CD4-positive, alpha-beta T cell (primary cell): ENCODE measurements around the gene ABCA5. TPM values are rescaled to one million over a fixed set of nuclear protein-coding genes. Genes with fewer than 3 reads are reported as not detected.

Source experiments
- ATAC-seq: fragments of 200-7000 bp; cut with Tn5 transposase; one replicate; pipeline ENCODE4 v1.10.0; 2022; ENCODE audit warnings: mild to moderate bottlenecking; ENCODE audit not compliant: poor library complexity
- CTCF ChIA-PET: fragments of 350-600 bp; sonication (Branson Sonifier 250); formaldehyde crosslinking; loops from one replicate; lab custom pipeline; 2021; ENCODE audit warnings: antibody characterized with exemption, inconsistent platforms; lab: Charles Lee
- POLR2A ChIA-PET: fragments of 350-600 bp; sonication (Branson Sonifier 250); formaldehyde crosslinking; loops from one replicate; lab custom pipeline; 2021; ENCODE audit warnings: antibody characterized with exemption, inconsistent platforms; lab: Charles Lee
- DNase-seq, 14 experiments: peaks; one replicate each; pipeline ENCODE4 v3.0.0-alpha.2; 2013 to 2020; ENCODE audit warnings: mixed read lengths in 2 of 14
- H3K27ac ChIP-seq, 2 donors: one replicate each; pipeline versions ENCODE4 v1.5.1 to v1.7.0; 2013; ENCODE audit warnings: low read length in 2 of 2, low read depth in 1 of 2, mild to moderate bottlenecking in 1 of 2
- H3K27me3 ChIP-seq, 2 experiments: 1 replicate in 1 of 2; 2 replicates in 1 of 2; pipeline versions ENCODE4 v1.6.1 to v1.7.0; 2013; ENCODE audit warnings: low read length in 2 of 2, control low read depth in 1 of 2, mild to moderate bottlenecking in 1 of 2, moderate library complexity in 1 of 2; ENCODE audit not compliant: insufficient read depth in 2 of 2, control insufficient read depth in 1 of 2
- H3K36me3 ChIP-seq: one replicate; pipeline ENCODE4 v1.6.1; 2013; ENCODE audit warnings: low read length, control low read depth; ENCODE audit not compliant: insufficient read depth
- H3K4me1 ChIP-seq: one replicate; pipeline ENCODE4 v1.6.1; 2013; ENCODE audit warnings: low read length, control low read depth; ENCODE audit not compliant: insufficient read depth
- H3K4me3 ChIP-seq: one replicate; pipeline ENCODE4 v1.5.1; 2013; ENCODE audit warnings: mild to moderate bottlenecking, low read length, moderate library complexity
- H3K9me3 ChIP-seq, 2 experiments: 1 replicate in 1 of 2; 2 replicates in 1 of 2; pipeline versions ENCODE4 v1.6.1 to v1.7.0; 2013; ENCODE audit warnings: low read length in 2 of 2, mild to moderate bottlenecking in 2 of 2, control low read depth in 1 of 2, moderate library complexity in 1 of 2; ENCODE audit not compliant: control insufficient read depth in 1 of 2, insufficient read depth in 1 of 2
- H3K27ac Mint-ChIP-seq: one replicate; pipeline ENCODE4 v1.8.0; 2020; ENCODE audit warnings: mixed read lengths
- H3K27me3 Mint-ChIP-seq: one replicate; pipeline ENCODE4 v1.8.0; 2021; ENCODE audit warnings: mixed read lengths
- H3K36me3 Mint-ChIP-seq: one replicate; pipeline ENCODE4 v1.8.0; 2021; ENCODE audit warnings: low read depth, mixed read lengths
- H3K4me1 Mint-ChIP-seq: one replicate; pipeline ENCODE4 v1.8.0; 2021; ENCODE audit warnings: low read depth, mixed read lengths
- H3K4me3 Mint-ChIP-seq: one replicate; pipeline ENCODE4 v1.8.0; 2020; ENCODE audit warnings: mild to moderate bottlenecking, mixed read lengths
- H3K9me3 Mint-ChIP-seq: one replicate; pipeline ENCODE4 v1.8.0; 2020; ENCODE audit warnings: mixed read lengths
- intact Hi-C, 2 experiments: fragments of 100-400 bp; cut with DNase I in 1 of 2; cut with micrococcal nuclease in 1 of 2; formaldehyde crosslinking; loops; one replicate each; pipeline versions ENCODE4 v1.15.1 to v1.9.0; 2023 to 2025; cut with DNase I, micrococcal nuclease
- total RNA-seq, 174 experiments: library from RNA in 2 of 174; stranded (reverse) in 2 of 174; gene quantifications; one replicate each; pipeline ENCODE4 v1.2.3 and lab custom pipeline; 2021 to 2026
- TF ChIP-seq, protein P1 (sequence below): fragments of 200-600 bp; IDR thresholded peaks from one replicate; pipeline ENCODE4 v1.8.0; 2022; ENCODE audit warnings: antibody characterized with exemption, mild to moderate bottlenecking

The ABCA5 gene
- total RNA-seq, 2 experiments from 2014 or later, result 33.4 to 34.9 TPM

- Mint-ChIP-seq H3K27me3 (no peaks in the 10 kb centered on the region), H3K4me3 (no peak overlapping the region), H3K9me3 (peaks cover 9% of the 10 kb centered on the region), H3K36me3 (no peaks in the 10 kb centered on the region), H3K4me1 (no peaks in the 10 kb centered on the region), H3K27ac (no peak overlapping the region)
- Histone ChIP-seq H3K4me3 (no peak overlapping the region), H3K36me3 (no peaks in the 10 kb centered on the region), H3K27me3 (no peaks in the 10 kb centered on the region), H3K4me1 (no peaks in the 10 kb centered on the region), H3K27ac (no peak overlapping the region), H3K9me3 (peaks cover 4 to 21% of the 10 kb centered on the region in 2 experiments)
- ChIA-PET POLR2A (no interaction called here), CTCF (no interaction called here)
- DNase-seq, result no peak
- TF ChIP-seq, protein P1, sequence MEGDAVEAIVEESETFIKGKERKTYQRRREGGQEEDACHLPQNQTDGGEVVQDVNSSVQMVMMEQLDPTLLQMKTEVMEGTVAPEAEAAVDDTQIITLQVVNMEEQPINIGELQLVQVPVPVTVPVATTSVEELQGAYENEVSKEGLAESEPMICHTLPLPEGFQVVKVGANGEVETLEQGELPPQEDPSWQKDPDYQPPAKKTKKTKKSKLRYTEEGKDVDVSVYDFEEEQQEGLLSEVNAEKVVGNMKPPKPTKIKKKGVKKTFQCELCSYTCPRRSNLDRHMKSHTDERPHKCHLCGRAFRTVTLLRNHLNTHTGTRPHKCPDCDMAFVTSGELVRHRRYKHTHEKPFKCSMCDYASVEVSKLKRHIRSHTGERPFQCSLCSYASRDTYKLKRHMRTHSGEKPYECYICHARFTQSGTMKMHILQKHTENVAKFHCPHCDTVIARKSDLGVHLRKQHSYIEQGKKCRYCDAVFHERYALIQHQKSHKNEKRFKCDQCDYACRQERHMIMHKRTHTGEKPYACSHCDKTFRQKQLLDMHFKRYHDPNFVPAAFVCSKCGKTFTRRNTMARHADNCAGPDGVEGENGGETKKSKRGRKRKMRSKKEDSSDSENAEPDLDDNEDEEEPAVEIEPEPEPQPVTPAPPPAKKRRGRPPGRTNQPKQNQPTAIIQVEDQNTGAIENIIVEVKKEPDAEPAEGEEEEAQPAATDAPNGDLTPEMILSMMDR, result no peak
- intact Hi-C loops, result no loop called here
- ATAC-seq, result no peak
Measured at GRCh38 chr17:69231521-69231920, 95.4 kb downstream of the ABCA5 start.

GRCh38 chr17:69230939-69231338 is 96.0 kb downstream of the ABCA5 start:
- intact Hi-C loops, result no loop called here

DNA sequence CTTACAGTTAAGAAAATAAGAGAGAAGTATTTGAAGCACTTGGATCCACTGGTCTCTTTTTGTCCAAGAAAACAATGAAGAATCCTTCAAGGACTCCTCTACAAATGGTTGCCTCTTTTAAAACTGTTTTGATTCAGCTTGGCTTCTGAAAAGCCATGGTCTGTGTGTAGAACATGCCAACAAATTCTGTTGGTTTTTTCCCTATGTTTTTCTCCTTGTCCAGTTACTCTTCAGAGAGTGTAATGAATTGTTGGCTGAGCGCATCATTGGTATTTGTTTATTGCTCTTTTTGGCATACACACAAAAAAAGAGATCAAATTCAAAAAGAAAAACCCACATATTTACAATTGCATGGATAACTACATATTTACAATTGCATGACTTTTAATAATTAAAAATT is 98.4 kb downstream of the ABCA5 start, which contains the start of gene ABCA10:
TSS of gene ABCA10 (minus strand) at position 249 of the 400 bp plus-strand sequence. CDS start 3,466 bp downstream, outside the sequence.
- Mint-ChIP-seq H3K27me3 (no peaks in the 10 kb centered on the region), H3K27ac (no peak within 1 kb of the TSS), H3K4me3 (no peak within 1 kb of the TSS), H3K9me3 (peaks cover 8% of the 10 kb centered on the region), H3K4me1 (peaks cover 5% of the 10 kb centered on the region), H3K36me3 (no peaks in the 10 kb centered on the region)
- ChIA-PET POLR2A (no interaction called here), CTCF (no interaction called here)
- Histone ChIP-seq H3K27me3 (no peaks in the 10 kb centered on the region), H3K4me3 (no peak within 1 kb of the TSS), H3K36me3 (no peaks in the 10 kb centered on the region), H3K27ac (no peak within 1 kb of the TSS), H3K4me1 (no peaks in the 10 kb centered on the region), H3K9me3 (peaks cover 0 to 16% of the 10 kb centered on the region in 2 experiments)
- ATAC-seq (no peak), DNase-seq (no peak)
- TF ChIP-seq, protein P1, result no peak
- intact Hi-C loops, result no loop called here

More at GRCh38 chr17:69230939-69231338, 96.0 kb downstream of the ABCA5 start:
- Mint-ChIP-seq H3K9me3 (peaks cover 9% of the 10 kb centered on the region), H3K27me3 (no peaks in the 10 kb centered on the region), H3K4me1 (no peaks in the 10 kb centered on the region), H3K4me3 (no peak overlapping the region), H3K36me3 (no peaks in the 10 kb centered on the region), H3K27ac (no peak overlapping the region)
- ATAC-seq (no peak), DNase-seq (no peak)
- ChIA-PET POLR2A (no interaction called here), CTCF (no interaction called here)
- TF ChIP-seq, protein P1, result no peak
- H3K27me3 ChIP-seq, result no peaks in the 10 kb centered on the region
- no peaks in the 10 kb centered on the region for H3K4me1 ChIP-seq
- peaks cover 4 to 21% of the 10 kb centered on the region in 2 experiments for H3K9me3 ChIP-seq
- no peaks in the 10 kb centered on the region for H3K36me3 ChIP-seq
- H3K4me3 ChIP-seq, result no peak overlapping the region
- H3K27ac ChIP-seq, result no peak overlapping the region
